HG03175 (cell line): ENCODE results near the gene ATM.
"Not testable (repeated sequence)": the region's sequence is repeated elsewhere in the genome, so short reads cannot be mapped to it uniquely, and the experiment has no call there.

ENCODE experiments used
- ATAC-seq: cut with Tn5 transposase; IDR thresholded peaks from one replicate; pipeline ENCODE4 v1.9.1; 2021; ENCODE audit warnings: mild to moderate bottlenecking, moderate library complexity; ENCODE audit not compliant: unreplicated experiment

The ATM gene

GRCh38 chr11:108351468-108351867 lies 128.6 kb downstream of the ATM start:
- no peak for ATAC-seq

GRCh38 chr11:108364159-108364558 lies 141.3 kb downstream of the ATM start:
- ATAC-seq, result no peak

- ATAC-seq, result no peak
These were observed 145.3 kb downstream of the ATM start for GRCh38 chr11:108368134-108368533.

- no peak for ATAC-seq
These were observed 146.2 kb downstream of the ATM start for GRCh38 chr11:108369064-108369463.

- no peak for ATAC-seq
These were observed 147.4 kb downstream of the ATM start for GRCh38 chr11:108370315-108370714.

- ATAC-seq, result no peak
These were observed 148.1 kb downstream of the ATM start for GRCh38 chr11:108370990-108371389.

- not testable (repeated sequence) for ATAC-seq
These were observed 150.6 kb downstream of the ATM start for GRCh38 chr11:108373505-108373904.

GRCh38 chr11:108388576-108388975 lies 165.7 kb downstream of the ATM start:
- no peak for ATAC-seq

GRCh38 chr11:108392353-108392752 lies 169.5 kb downstream of the ATM start:
- ATAC-seq, result no peak

GRCh38 chr11:108393046-108393445 lies 170.2 kb downstream of the ATM start:
- no peak for ATAC-seq

- ATAC-seq, result no peak
These were observed 171.9 kb downstream of the ATM start for GRCh38 chr11:108394744-108395284.

- ATAC-seq, result not testable (repeated sequence)
These were observed 173.8 kb downstream of the ATM start for GRCh38 chr11:108396672-108397071.

GRCh38 chr11:108398439-108398838 lies 175.6 kb downstream of the ATM start:
- ATAC-seq, result no peak

GRCh38 chr11:108402241-108402640 lies 179.4 kb downstream of the ATM start:
- ATAC-seq, result no peak

GRCh38 chr11:108403052-108403451 lies 180.2 kb downstream of the ATM start:
- no peak for ATAC-seq

GRCh38 chr11:108405706-108406105 lies 182.8 kb downstream of the ATM start:
- ATAC-seq, result no peak

GRCh38 chr11:108414958-108415357 lies 192.1 kb downstream of the ATM start:
- ATAC-seq, result no peak

GRCh38 chr11:108417551-108417950 lies 194.7 kb downstream of the ATM start:
- ATAC-seq, result not testable (repeated sequence)
